Ascending aorta (tissue), 2 donors: ENCODE results near the gene TMEM44. TPM values are rescaled to one million over a fixed set of nuclear protein-coding genes. Genes with fewer than 3 reads are reported as not detected.

ENCODE experiments used
- DNase-seq, 2 donors: peaks; one replicate each; pipeline ENCODE4 v3.0.0-alpha.2; 2019; ENCODE audit warnings: low spot score in 2 of 2
- H3K27ac ChIP-seq, 2 donors: fragments of 200-600 bp; sonication (generic); one replicate each; pipeline ENCODE4 v1.5.1; 2016 to 2017; ENCODE audit warnings: mild to moderate bottlenecking in 1 of 2
- H3K27me3 ChIP-seq: fragments of 200-600 bp; sonication (generic); one replicate; pipeline ENCODE4 v1.5.1; 2017
- H3K36me3 ChIP-seq, 2 donors: fragments of 200-600 bp; sonication (generic); one replicate each; pipeline ENCODE4 v1.5.1; 2016
- H3K4me1 ChIP-seq, 2 donors: fragments of 200-600 bp; sonication (generic); one replicate each; pipeline ENCODE4 v1.5.1; 2016 to 2017; ENCODE audit warnings: mild to moderate bottlenecking in 1 of 2
- H3K4me3 ChIP-seq, 2 donors: fragments of 200-600 bp; sonication (generic); one replicate each; pipeline ENCODE4 v1.5.1; 2016 to 2017; ENCODE audit warnings: mild to moderate bottlenecking in 1 of 2
- H3K9me3 ChIP-seq, 2 donors: fragments of 200-600 bp; sonication (generic); one replicate each; pipeline ENCODE4 v1.5.1; 2016
- intact Hi-C: fragments of 100-400 bp; cut with DNase I; formaldehyde crosslinking; loops from one replicate; pipeline ENCODE4 v1.15.1; 2023
- total RNA-seq: library from RNA; depleted of rRNA; stranded (reverse); fragments of >200 nt; gene quantifications from one replicate; pipeline ENCODE4 v1.1.0, GENCODE V29; 2016
- TF ChIP-seq, protein P1 (sequence below), 3 experiments: fragments of 200-600 bp in 2 of 3; fragments of 450-650 bp in 1 of 3; sonication (generic) in 2 of 3; IDR thresholded peaks; one replicate each; pipeline ENCODE4 v1.5.1; 2016 to 2019; ENCODE audit warnings: antibody characterized with exemption in 3 of 3, mild to moderate bottlenecking in 1 of 3, moderate library complexity in 1 of 3

TMEM44 gene
- total RNA-seq, result 2.6 TPM

- Histone ChIP-seq H3K9me3 (no peaks in the 10 kb centered on the region), H3K27ac (peak within 1 kb of the TSS; percentile 60 to 64), H3K4me1 (no peaks in the 10 kb centered on the region), H3K4me3 (peak within 1 kb of the TSS; percentile 66 to 68), H3K36me3 (no peaks in the 10 kb centered on the region), H3K27me3 (no peaks in the 10 kb centered on the region)
- TF ChIP-seq, protein P1, sequence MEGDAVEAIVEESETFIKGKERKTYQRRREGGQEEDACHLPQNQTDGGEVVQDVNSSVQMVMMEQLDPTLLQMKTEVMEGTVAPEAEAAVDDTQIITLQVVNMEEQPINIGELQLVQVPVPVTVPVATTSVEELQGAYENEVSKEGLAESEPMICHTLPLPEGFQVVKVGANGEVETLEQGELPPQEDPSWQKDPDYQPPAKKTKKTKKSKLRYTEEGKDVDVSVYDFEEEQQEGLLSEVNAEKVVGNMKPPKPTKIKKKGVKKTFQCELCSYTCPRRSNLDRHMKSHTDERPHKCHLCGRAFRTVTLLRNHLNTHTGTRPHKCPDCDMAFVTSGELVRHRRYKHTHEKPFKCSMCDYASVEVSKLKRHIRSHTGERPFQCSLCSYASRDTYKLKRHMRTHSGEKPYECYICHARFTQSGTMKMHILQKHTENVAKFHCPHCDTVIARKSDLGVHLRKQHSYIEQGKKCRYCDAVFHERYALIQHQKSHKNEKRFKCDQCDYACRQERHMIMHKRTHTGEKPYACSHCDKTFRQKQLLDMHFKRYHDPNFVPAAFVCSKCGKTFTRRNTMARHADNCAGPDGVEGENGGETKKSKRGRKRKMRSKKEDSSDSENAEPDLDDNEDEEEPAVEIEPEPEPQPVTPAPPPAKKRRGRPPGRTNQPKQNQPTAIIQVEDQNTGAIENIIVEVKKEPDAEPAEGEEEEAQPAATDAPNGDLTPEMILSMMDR (IDR thresholded peaks at IDR 0.05), result peak; percentile 35 to 70 (median 54)
- intact Hi-C loops, result no loop called here
- DNase-seq, result peak in 1 of 2 donors; percentile 81
These were observed at the start of gene TMEM44 for GRCh38 chr3:194633349-194634004. Gene TMEM44 (minus strand): TSS chr3:194633419. CDS start chr3:194633215, 204 bp downstream.

DNA sequence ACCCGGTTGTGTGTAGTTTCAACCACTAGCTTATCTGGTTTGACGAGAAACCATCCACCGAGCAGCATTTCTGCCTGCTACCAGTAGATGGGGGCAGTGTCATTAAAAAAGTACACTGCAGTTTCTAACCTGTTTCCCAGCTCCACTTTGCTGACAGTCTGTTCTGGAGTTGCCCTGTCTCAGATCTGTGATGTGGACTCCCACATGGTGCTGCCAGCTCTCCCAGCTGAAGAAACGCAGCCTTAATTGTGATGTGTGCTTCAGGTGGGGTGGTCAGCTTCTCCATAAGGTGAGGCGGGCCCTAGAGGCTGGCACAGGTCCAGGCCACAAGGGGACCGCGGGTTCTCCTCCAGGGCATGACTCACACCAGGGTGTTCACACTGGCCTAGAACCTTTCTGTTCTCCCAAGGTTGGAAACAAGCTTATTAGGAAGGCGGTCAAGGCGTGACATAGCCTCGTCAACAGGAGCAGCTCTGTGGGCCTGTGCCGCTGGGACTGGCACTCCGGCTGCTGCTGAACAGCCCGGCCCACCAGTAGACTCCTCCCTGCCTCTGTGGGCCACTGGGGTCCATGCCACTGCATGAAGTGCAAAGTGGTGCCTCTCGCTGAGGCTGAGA is 49.6 kb upstream of the TMEM44 start:
- H3K4me3 ChIP-seq, result no peak overlapping the region
- intact Hi-C loops, result loop anchor here (1.0 kb wide), 1 partner anchor 423 kb away; no protein-coding TSS in a partner anchor
- H3K4me1 ChIP-seq, result peaks cover 9 to 12% of the 10 kb centered on the region in 2 donors
- peak overlapping the region; percentile 4 to 31 for H3K27ac ChIP-seq
- TF ChIP-seq, protein P1 (IDR thresholded peaks at IDR 0.05), result peak; percentile 78 to 89 (median 87)
- H3K27me3 ChIP-seq, result no peaks in the 10 kb centered on the region
- DNase-seq, result peak; percentile 37 to 85
- H3K9me3 ChIP-seq, result no peaks in the 10 kb centered on the region
- H3K36me3 ChIP-seq, result no peaks in the 10 kb centered on the region

DNA sequence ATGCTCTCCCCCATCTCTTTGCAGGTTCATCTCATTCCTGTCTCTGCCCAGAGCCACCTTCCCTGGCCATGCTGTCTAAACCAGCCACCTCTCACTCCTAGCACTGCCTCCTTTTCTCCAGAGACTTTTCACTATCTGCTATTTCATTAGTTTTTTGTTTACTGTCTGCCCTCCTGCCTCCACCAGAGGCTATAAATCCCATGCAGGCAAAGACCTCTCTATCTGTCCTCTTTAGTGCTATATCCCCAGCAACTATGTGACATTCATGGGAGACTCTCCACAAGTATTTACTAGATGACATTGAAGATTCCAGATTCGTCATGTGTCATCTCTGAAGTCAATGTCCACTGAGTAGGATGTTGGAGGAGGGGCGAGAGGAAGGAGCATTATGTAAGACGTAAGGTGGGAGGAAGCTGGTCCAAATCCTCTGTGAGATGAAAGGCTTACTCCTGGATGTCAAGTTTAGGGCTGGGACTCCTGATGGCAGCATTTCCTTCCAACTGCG is 49.0 kb upstream of the TMEM44 start:
- H3K27me3 ChIP-seq, result no peaks in the 10 kb centered on the region
- H3K27ac ChIP-seq, result no peak overlapping the region
- H3K4me3 ChIP-seq, result no peak overlapping the region
- intact Hi-C loops, result loop anchor here (1.0 kb wide), 1 partner anchor 424 kb away; no protein-coding TSS in a partner anchor
- peaks cover 5 to 7% of the 10 kb centered on the region in 2 donors for H3K4me1 ChIP-seq
- no peak for DNase-seq
- TF ChIP-seq, protein P1 (IDR thresholded peaks at IDR 0.05), result no peak
- H3K36me3 ChIP-seq, result no peaks in the 10 kb centered on the region
- H3K9me3 ChIP-seq, result no peaks in the 10 kb centered on the region

DNA sequence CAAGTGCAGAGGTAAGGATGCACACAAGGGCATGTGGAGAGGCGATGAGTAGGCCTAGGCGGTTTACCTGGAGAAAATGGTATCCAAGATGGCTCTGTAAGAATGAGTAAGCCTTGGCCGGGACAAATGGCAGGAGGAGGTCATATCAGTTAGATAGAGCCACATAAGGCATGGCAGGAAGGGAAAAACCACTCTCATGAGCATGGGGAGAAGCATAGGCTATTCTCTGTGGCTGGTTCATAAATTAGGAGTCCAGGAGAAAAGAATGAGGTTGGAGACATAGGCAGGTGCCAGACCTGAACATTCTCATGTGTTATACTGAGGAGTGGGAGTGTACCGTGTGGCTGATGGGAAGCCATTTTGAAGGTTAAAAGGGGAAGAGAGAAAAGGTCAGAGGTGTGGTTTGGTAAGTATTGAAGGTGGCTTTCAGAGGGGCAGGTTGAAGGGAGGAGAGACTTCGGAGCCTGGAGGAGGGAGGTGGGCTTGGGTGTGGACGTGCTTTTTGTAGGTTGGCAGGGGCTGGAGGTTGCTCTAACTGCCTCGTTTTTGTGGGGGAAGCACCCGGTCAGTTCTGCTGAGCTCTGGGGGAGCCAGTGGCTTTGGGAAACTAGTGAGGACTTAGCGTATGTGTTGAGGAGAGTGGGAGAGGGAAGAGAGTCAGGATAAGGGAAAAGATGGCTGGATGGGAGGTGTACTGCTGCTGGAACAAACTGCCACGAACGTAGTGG is 47.8 kb upstream of the TMEM44 start:
- Histone ChIP-seq H3K27ac (no peak overlapping the region), H3K36me3 (no peaks in the 10 kb centered on the region), H3K4me3 (no peak overlapping the region), H3K4me1 (peaks cover 0 to 2% of the 10 kb centered on the region in 2 donors), H3K27me3 (no peaks in the 10 kb centered on the region), H3K9me3 (no peaks in the 10 kb centered on the region)
- intact Hi-C loops, result no loop called here
- TF ChIP-seq, protein P1 (IDR thresholded peaks at IDR 0.05), result no peak
- DNase-seq, result no peak

- TF ChIP-seq, protein P1 (IDR thresholded peaks at IDR 0.05), result no peak
- Histone ChIP-seq H3K9me3 (no peaks in the 10 kb centered on the region), H3K36me3 (no peaks in the 10 kb centered on the region), H3K27ac (no peak overlapping the region), H3K27me3 (no peaks in the 10 kb centered on the region), H3K4me3 (no peak overlapping the region), H3K4me1 (no peaks in the 10 kb centered on the region)
- intact Hi-C loops, result no loop called here
- no peak for DNase-seq
These were observed 43.3 kb upstream of the TMEM44 start for GRCh38 chr3:194676471-194676870.
